GM12878 (cell line): ENCODE measurements around the gene AATF. TPM values are rescaled to one million over a fixed set of nuclear protein-coding genes. Genes with fewer than 3 reads are reported as not detected.

Experiments
- ATAC-seq: fragments of 200-7000 bp; cut with Tn5 transposase; 3 replicates; pipeline ENCODE4 v1.9.1; 2020; ENCODE audit warnings: mild to moderate bottlenecking, moderate library complexity
- BruUV-seq: library from RNA; stranded (reverse); fragments of 400-500 nt; replicated peaks from 2 replicates; lab custom pipeline; 2021; lab: Mats Ljungman, UMichigan
- CTCF ChIA-PET: fragments of 300-600 bp; sonication (Branson Sonifier 250); formaldehyde crosslinking; extraction: SDS; loops from one replicate; lab custom pipeline; 2021; ENCODE audit warnings: inconsistent platforms; lab: Yijun Ruan, JAX
- POLR2A ChIA-PET: fragments of 350-600 bp; formaldehyde crosslinking; extraction: SDS; loops from one replicate; lab custom pipeline; 2021; ENCODE audit warnings: inconsistent platforms; lab: Charles Lee
- RAD21 ChIA-PET: fragments of 300-600 bp; sonication (Branson Sonifier 250); formaldehyde crosslinking; loops from one replicate; lab custom pipeline; 2023; ENCODE audit warnings: antibody characterized with exemption; ENCODE audit not compliant: unreplicated experiment; lab: Charles Lee
- SMC1A ChIA-PET: fragments of 300-600 bp; sonication (Branson Sonifier 250); formaldehyde crosslinking; loops from one replicate; lab custom pipeline; 2023; ENCODE audit not compliant: unreplicated experiment, uncharacterized antibody; lab: Charles Lee
- DNase-seq: peaks from one replicate; pipeline ENCODE4 v3.0.0-alpha.2; 2011; ENCODE audit warnings: low read depth, low spot score
- FAIRE-seq: peaks from 3 replicates; lab custom pipeline; 2011; peaks lifted over from hg19 to GRCh38; lab: Jason Lieb, UNC
- H2AFZ ChIP-seq: 2 replicates; pipeline ENCODE4 v1.6.0; 2011; ENCODE audit warnings: low read depth, low read length, control low read depth; ENCODE audit not compliant: control insufficient read depth
- H3K27ac ChIP-seq: 2 replicates; pipeline ENCODE4 v1.5.1; 2011; ENCODE audit warnings: control low read depth; ENCODE audit not compliant: control insufficient read depth, insufficient read depth
- H3K27me3 ChIP-seq, 2 experiments: replicated peaks in 1 of 2; 2 replicates each; pipeline versions ENCODE4 v1.6.0 to v1.6.1; 2011; ENCODE audit warnings: low read length in 1 of 2; ENCODE audit not compliant: control insufficient read depth in 2 of 2, insufficient read depth in 2 of 2
- H3K36me3 ChIP-seq, 2 experiments: 2 replicates each; pipeline ENCODE4 v1.5.1; 2011; ENCODE audit warnings: low read length in 1 of 2; ENCODE audit not compliant: control insufficient read depth in 2 of 2, insufficient read depth in 2 of 2
- H3K4me1 ChIP-seq: 2 replicates; pipeline ENCODE4 v1.6.1; 2011; ENCODE audit warnings: mild to moderate bottlenecking, low read length, moderate library complexity, mixed read lengths; ENCODE audit not compliant: control insufficient read depth, insufficient read depth
- H3K4me2 ChIP-seq: 2 replicates; pipeline ENCODE4 v1.6.0; 2011; ENCODE audit warnings: control low read depth; ENCODE audit not compliant: control insufficient read depth, insufficient read depth
- H3K4me3 ChIP-seq: fragments of 200-600 bp; sonication (generic); 2 replicates; pipeline ENCODE4 v1.5.1; 2016
- H3K79me2 ChIP-seq: 2 replicates; pipeline ENCODE4 v1.6.0; 2011; ENCODE audit warnings: low read length; ENCODE audit not compliant: control insufficient read depth, insufficient read depth
- H3K9ac ChIP-seq: 2 replicates; pipeline ENCODE4 v1.8.0; 2011; ENCODE audit warnings: low read length, control low read depth, mixed read lengths; ENCODE audit not compliant: control insufficient read depth, insufficient read depth
- H3K9me3 ChIP-seq: replicated peaks from 3 replicates; pipeline ENCODE4 v1.5.1; 2011; ENCODE audit warnings: mild to moderate bottlenecking, low read length; ENCODE audit not compliant: control insufficient read depth, insufficient read depth
- H4K20me1 ChIP-seq: 2 replicates; pipeline ENCODE4 v1.6.0; 2011; ENCODE audit not compliant: control insufficient read depth, insufficient read depth
- ATF2 ChIP-seq: IDR thresholded peaks from 2 replicates; pipeline ENCODE4 v1.6.1; 2012; ENCODE audit warnings: low read length, inconsistent platforms
- HCFC1 ChIP-seq: fragments of 150-350 bp; IDR thresholded peaks from 2 replicates; pipeline ENCODE4 v1.6.1; 2014; ENCODE audit warnings: low read length
- IKZF1 ChIP-seq: fragments of 450-650 bp; conservative IDR thresholded peaks from 2 replicates; pipeline ENCODE4 v1.6.1; 2017; ENCODE audit warnings: antibody characterized with exemption, mild to moderate bottlenecking
- MAX ChIP-seq: IDR thresholded peaks from 2 replicates; pipeline ENCODE4 v1.6.1; 2012; ENCODE audit warnings: low read depth, low read length, improper control_type of control experiment
- MTA2 ChIP-seq: fragments of 450-650 bp; IDR thresholded peaks from 2 replicates; pipeline ENCODE4 v1.6.1; 2016; ENCODE audit warnings: low read depth, mild to moderate bottlenecking, moderate library complexity
- NFYA ChIP-seq: IDR thresholded peaks from 2 replicates; pipeline ENCODE4 v1.6.1; 2011; ENCODE audit warnings: low read depth, mild to moderate bottlenecking, low read length, improper control_type of control experiment, borderline replicate concordance
- RAD51 ChIP-seq: fragments of 450-650 bp; IDR thresholded peaks from 2 replicates; pipeline ENCODE4 v1.6.1; 2016; ENCODE audit warnings: moderate library complexity, mild to moderate bottlenecking, inconsistent platforms
- RUNX3 ChIP-seq: IDR thresholded peaks from 2 replicates; pipeline ENCODE4 v1.6.1; 2012; ENCODE audit warnings: low read length, inconsistent platforms
- SKIL ChIP-seq: fragments of 450-650 bp; IDR thresholded peaks from 2 replicates; pipeline ENCODE4 v1.6.1; 2017; ENCODE audit warnings: mild to moderate bottlenecking, low read depth, inconsistent platforms; ENCODE audit not compliant: poor library complexity, severe bottlenecking
- SMC3 ChIP-seq: IDR thresholded peaks from 2 replicates; pipeline ENCODE4 v1.6.1; 2011; ENCODE audit warnings: low read length, improper control_type of control experiment, borderline replicate concordance
- TCF3 ChIP-seq: IDR thresholded peaks from 2 replicates; pipeline ENCODE4 v1.6.1; 2012; ENCODE audit warnings: low read depth, mild to moderate bottlenecking, low read length, borderline replicate concordance; ENCODE audit not compliant: insufficient read depth
- ZNF217 ChIP-seq: fragments of 450-650 bp; IDR thresholded peaks from 2 replicates; pipeline ENCODE4 v1.6.1; 2017; ENCODE audit warnings: antibody characterized with exemption, mild to moderate bottlenecking
- WGBS: methylation state at CpG from one replicate; pipeline ENCODE4 v1.1.6; 2016; ENCODE audit warnings: low lambda C conversion rate; ENCODE audit not compliant: insufficient replicate concordance, insufficient coverage; ENCODE audit errors: missing lambda C conversion rate; 5-methylcytosine and 5-hydroxymethylcytosine counted together
- in situ Hi-C: fragments of 300-500 bp; cut with MboI; formaldehyde crosslinking; loops from 9 replicates; pipeline ENCODE4 v1.14.3; 2018; ENCODE audit warnings: mixed read lengths
- intact Hi-C: fragments of 100-400 bp; cut with micrococcal nuclease; formaldehyde crosslinking; loops from one replicate; pipeline ENCODE4 v1.14.2; 2022; ENCODE audit not compliant: unreplicated experiment
- polyA plus RNA-seq, 11 experiments: library from polyadenylated mRNA; depleted of rRNA in 4 of 11; unstranded in 6 of 11; stranded (reverse) in 5 of 11; fragments of >200 nt; fragmentation: Nextera tagmentation in 4 of 11; fragmentation: Illumina TruSeq in 1 of 11; extraction: Ambion mirVana in 4 of 11; extraction: Trizol in 1 of 11; gene quantifications; 1 replicate in 1 of 11; 2 replicates in 10 of 11; pipeline versions ENCODE4 v1.2.1 to v1.2.3, GENCODE V29; 2011 to 2016; ENCODE audit warnings: inconsistent platforms in 2 of 11, missing spikeins in 2 of 11, low read depth in 1 of 11
- total RNA-seq, 4 experiments: library from RNA; depleted of rRNA in 3 of 4; stranded (reverse); fragments of >200 nt in 3 of 4; fragmentation: Illumina TruSeq in 1 of 4; extraction: Trizol in 1 of 4; gene quantifications; 2 replicates each; pipeline versions ENCODE4 v1.2.1 to v1.2.3, GENCODE V29; 2013 to 2021

The AATF gene
- total and polyA plus RNA-seq, 10 of the 15 experiments (the other 5 are each of a cell fraction or from before 2014, with no cell fraction given), result 36.8 to 110 (median 77.9) TPM

GRCh38 chr17:37041932-37042331 is 93.2 kb downstream of the AATF start:
- Histone ChIP-seq H3K27ac (no peak overlapping the region), H3K4me1 (no peaks in the 10 kb centered on the region), H3K4me3 (no peak overlapping the region), H3K4me2 (no peak overlapping the region), H2AFZ (no peak overlapping the region), H3K9me3 (no peaks in the 10 kb centered on the region), H3K79me2 (no peaks in the 10 kb centered on the region), H3K36me3 (peaks cover 0 to 3% of the 10 kb centered on the region in 2 experiments; a peak in 3 of 4 replicates), H3K9ac (no peak overlapping the region), H4K20me1 (no peaks in the 10 kb centered on the region; the same call in 1 of the 2 replicates), H3K27me3 (no peaks in the 10 kb centered on the region)
- FAIRE-seq (no peak), ATAC-seq (no peak), DNase-seq (no peak)
- ChIA-PET SMC1A (interaction anchor here (1.7 kb wide), 1 partner anchor 440 kb away, joined by 4 read pairs; no protein-coding TSS in a partner anchor), POLR2A (no interaction called here), CTCF (interaction anchor here (0.6 kb wide), 1 partner anchor 240 kb away, joined by 3 read pairs; no protein-coding TSS in a partner anchor), RAD21 (no interaction called here)
- in situ Hi-C loops (no loop called here), intact Hi-C loops (no loop called here)
- no TSS peak for BruUV-seq
- TF ChIP-seq RAD51, result no peak

GRCh38 chr17:37043201-37043600 is 94.4 kb downstream of the AATF start:
- ATAC-seq, result no peak
- intact Hi-C loops, result no loop called here
- no peak for TF ChIP-seq ATF2
- TF ChIP-seq NFYA, result no peak
- TF ChIP-seq SMC3, result no peak
- TF ChIP-seq RUNX3, result no peak
- no peak for TF ChIP-seq SKIL
- no peak for TF ChIP-seq HCFC1
- no peak for TF ChIP-seq TCF3
- TF ChIP-seq MTA2, result no peak
- TF ChIP-seq ZNF217, result no peak
- TF ChIP-seq MAX, result no peak
- TF ChIP-seq IKZF1, result no peak

More at GRCh38 chr17:37043201-37043600, 94.4 kb downstream of the AATF start:
- FAIRE-seq (no peak), DNase-seq (no peak)
- Histone ChIP-seq H3K27ac (no peak overlapping the region), H4K20me1 (no peaks in the 10 kb centered on the region; the same call in 1 of the 2 replicates), H3K79me2 (no peaks in the 10 kb centered on the region), H3K9me3 (no peaks in the 10 kb centered on the region), H3K4me1 (no peaks in the 10 kb centered on the region), H2AFZ (no peak overlapping the region), H3K27me3 (no peaks in the 10 kb centered on the region), H3K4me2 (no peak overlapping the region), H3K4me3 (no peak overlapping the region), H3K36me3 (peaks cover 0 to 2% of the 10 kb centered on the region in 2 experiments; a peak in 3 of 4 replicates), H3K9ac (no peak overlapping the region)
- ChIA-PET RAD21 (no interaction called here), SMC1A (interaction anchor here (1.7 kb wide), 1 partner anchor 441 kb away, joined by 4 read pairs; no protein-coding TSS in a partner anchor), CTCF (interaction anchor here (0.7 to 7.0 kb wide), 2 partner anchors 17 to 414 kb away, joined by 3 to 76 read pairs; no protein-coding TSS in a partner anchor), POLR2A (no interaction called here)
- WGBS, result 80% methylated on average over 3 of the region's 3 CpGs
- in situ Hi-C loops, result no loop called here
- BruUV-seq, result no TSS peak
